ENCODE data around the gene NAV2. TPM values are rescaled to one million over a fixed set of nuclear protein-coding genes. Genes with fewer than 3 reads are reported as not detected.

The NAV2 gene
- total RNA-seq, 1 donor from 2014 or later: 11.1 TPM

DNA sequence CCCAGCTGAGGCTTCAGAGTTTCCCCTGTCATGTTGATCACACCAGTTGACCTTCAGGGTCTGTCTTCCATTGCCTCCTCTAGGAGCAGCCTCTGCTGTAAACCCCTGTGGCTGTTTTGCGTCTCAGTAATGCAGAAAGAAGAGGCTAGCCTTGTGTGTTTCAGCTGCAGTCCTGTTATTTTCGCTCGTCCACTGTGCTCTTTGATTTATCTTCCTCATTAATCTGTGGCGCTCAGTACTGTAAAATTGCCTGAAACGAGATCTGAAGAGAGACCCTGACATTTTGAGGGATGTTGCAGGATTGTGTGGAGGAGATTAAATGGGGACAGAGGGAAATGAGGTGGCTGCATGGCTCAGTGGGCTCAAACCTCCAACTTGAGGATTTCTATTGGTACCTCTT lies 283.9 kb downstream of the NAV2 start:
- no peaks in the 10 kb centered on the region for H3K36me3 ChIP-seq (ENCODE audit: control insufficient read depth, insufficient read depth, low read length)
- TF ChIP-seq, protein P1, sequence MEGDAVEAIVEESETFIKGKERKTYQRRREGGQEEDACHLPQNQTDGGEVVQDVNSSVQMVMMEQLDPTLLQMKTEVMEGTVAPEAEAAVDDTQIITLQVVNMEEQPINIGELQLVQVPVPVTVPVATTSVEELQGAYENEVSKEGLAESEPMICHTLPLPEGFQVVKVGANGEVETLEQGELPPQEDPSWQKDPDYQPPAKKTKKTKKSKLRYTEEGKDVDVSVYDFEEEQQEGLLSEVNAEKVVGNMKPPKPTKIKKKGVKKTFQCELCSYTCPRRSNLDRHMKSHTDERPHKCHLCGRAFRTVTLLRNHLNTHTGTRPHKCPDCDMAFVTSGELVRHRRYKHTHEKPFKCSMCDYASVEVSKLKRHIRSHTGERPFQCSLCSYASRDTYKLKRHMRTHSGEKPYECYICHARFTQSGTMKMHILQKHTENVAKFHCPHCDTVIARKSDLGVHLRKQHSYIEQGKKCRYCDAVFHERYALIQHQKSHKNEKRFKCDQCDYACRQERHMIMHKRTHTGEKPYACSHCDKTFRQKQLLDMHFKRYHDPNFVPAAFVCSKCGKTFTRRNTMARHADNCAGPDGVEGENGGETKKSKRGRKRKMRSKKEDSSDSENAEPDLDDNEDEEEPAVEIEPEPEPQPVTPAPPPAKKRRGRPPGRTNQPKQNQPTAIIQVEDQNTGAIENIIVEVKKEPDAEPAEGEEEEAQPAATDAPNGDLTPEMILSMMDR (IDR thresholded peaks at IDR 0.05; ENCODE audit: insufficient read depth, low read length, severe bottlenecking): no peak
- H3K4me3 ChIP-seq (ENCODE audit: low read depth, low read length): no peak overlapping the region
- no peak for DNase-seq (ENCODE audit: low read depth)
- no peak for FAIRE-seq
- no peaks in the 10 kb centered on the region for H3K27me3 ChIP-seq (ENCODE audit: control insufficient read depth, insufficient read depth, low read length)

- TF ChIP-seq, protein P1 (IDR thresholded peaks at IDR 0.05; ENCODE audit: insufficient read depth, low read length, severe bottlenecking): no peak
- no peak overlapping the region for H3K4me3 ChIP-seq (ENCODE audit: low read depth, low read length)
- H3K36me3 ChIP-seq (ENCODE audit: control insufficient read depth, insufficient read depth, low read length): no peaks in the 10 kb centered on the region
- H3K27me3 ChIP-seq (ENCODE audit: control insufficient read depth, insufficient read depth, low read length): no peaks in the 10 kb centered on the region
- FAIRE-seq (no peak), DNase-seq (ENCODE audit: low read depth) (no peak)
These were observed 287.3 kb downstream of the NAV2 start for GRCh38 chr11:20000022-20000350.

GRCh38 chr11:20000351-20001134 lies 287.9 kb downstream of the NAV2 start:
- DNase-seq (ENCODE audit: low read depth): no peak
- no peak overlapping the region for H3K4me3 ChIP-seq (ENCODE audit: low read depth, low read length)
- FAIRE-seq: no peak
- no peaks in the 10 kb centered on the region for H3K36me3 ChIP-seq (ENCODE audit: control insufficient read depth, insufficient read depth, low read length)
- no peaks in the 10 kb centered on the region for H3K27me3 ChIP-seq (ENCODE audit: control insufficient read depth, insufficient read depth, low read length)
- TF ChIP-seq, protein P1 (IDR thresholded peaks at IDR 0.05; ENCODE audit: insufficient read depth, low read length, severe bottlenecking): no peak

GRCh38 chr11:20002312-20003216 lies 289.9 kb downstream of the NAV2 start:
- Histone ChIP-seq H3K36me3 (ENCODE audit: control insufficient read depth, insufficient read depth, low read length) (no peaks in the 10 kb centered on the region), H3K4me3 (ENCODE audit: low read depth, low read length) (no peak overlapping the region), H3K27me3 (ENCODE audit: control insufficient read depth, insufficient read depth, low read length) (no peaks in the 10 kb centered on the region)
- TF ChIP-seq, protein P1 (IDR thresholded peaks at IDR 0.05; ENCODE audit: insufficient read depth, low read length, severe bottlenecking): no peak
- DNase-seq (ENCODE audit: low read depth) (no peak), FAIRE-seq (no peak)

DNA sequence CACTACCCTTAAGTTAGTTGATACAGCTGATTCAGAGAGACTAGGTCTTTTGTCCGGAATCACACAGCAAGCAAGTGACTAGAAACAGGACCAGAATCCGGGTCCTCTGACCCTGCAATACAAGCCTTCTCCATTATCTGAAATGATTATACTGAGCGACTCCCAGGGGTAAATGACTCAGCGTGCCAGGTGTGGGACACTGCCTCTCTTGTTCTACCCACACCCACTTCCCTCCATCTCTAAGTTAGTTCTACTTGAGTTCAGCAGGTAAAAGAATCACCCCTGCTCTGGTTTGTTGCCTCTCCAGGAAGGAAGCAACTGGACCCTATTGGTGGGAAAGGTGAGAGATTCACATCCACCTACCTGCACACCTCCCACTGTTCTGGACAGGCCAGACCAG lies 290.7 kb downstream of the NAV2 start:
- Histone ChIP-seq H3K36me3 (ENCODE audit: control insufficient read depth, insufficient read depth, low read length) (no peaks in the 10 kb centered on the region), H3K4me3 (ENCODE audit: low read depth, low read length) (no peak overlapping the region), H3K27me3 (ENCODE audit: control insufficient read depth, insufficient read depth, low read length) (no peaks in the 10 kb centered on the region)
- peak; percentile 62 for DNase-seq (ENCODE audit: low read depth)
- TF ChIP-seq, protein P1 (IDR thresholded peaks at IDR 0.05; ENCODE audit: insufficient read depth, low read length, severe bottlenecking): no peak
- no peak for FAIRE-seq

All from bronchial epithelial cell (primary cell).